ENCODE measurements around the gene KCTD7. TPM values are rescaled to one million over a fixed set of nuclear protein-coding genes. Genes with fewer than 3 reads are reported as not detected.
"Not testable (repeated sequence)": the region's sequence is repeated elsewhere in the genome, so short reads cannot be mapped to it uniquely, and the experiment has no call there.

The KCTD7 gene
- total RNA-seq, 1 donor from 2014 or later, result 15.9 TPM

GRCh38 chr7:66634816-66635215, 6.1 kb downstream of the KCTD7 start:
- no peak overlapping the region for H3K27ac Mint-ChIP-seq
- no peak overlapping the region for H3K4me3 Mint-ChIP-seq
- no peaks in the 10 kb centered on the region for H3K9me3 Mint-ChIP-seq

GRCh38 chr7:66635322-66635981, 6.8 kb downstream of the KCTD7 start:
- not testable (repeated sequence) for H3K27me3 Mint-ChIP-seq (ENCODE audit: low read depth); H3K27ac Mint-ChIP-seq; H3K4me1 Mint-ChIP-seq; H3K4me3 Mint-ChIP-seq; DNase-seq (ENCODE audit: low spot score in 2 of 2, unreplicated experiment in 2 of 2); H3K9me3 Mint-ChIP-seq
- H3K36me3 Mint-ChIP-seq, result peaks cover 19% of the 10 kb centered on the region

More at GRCh38 chr7:66634816-66635215, 6.1 kb downstream of the KCTD7 start:
- TF ChIP-seq, protein P1, sequence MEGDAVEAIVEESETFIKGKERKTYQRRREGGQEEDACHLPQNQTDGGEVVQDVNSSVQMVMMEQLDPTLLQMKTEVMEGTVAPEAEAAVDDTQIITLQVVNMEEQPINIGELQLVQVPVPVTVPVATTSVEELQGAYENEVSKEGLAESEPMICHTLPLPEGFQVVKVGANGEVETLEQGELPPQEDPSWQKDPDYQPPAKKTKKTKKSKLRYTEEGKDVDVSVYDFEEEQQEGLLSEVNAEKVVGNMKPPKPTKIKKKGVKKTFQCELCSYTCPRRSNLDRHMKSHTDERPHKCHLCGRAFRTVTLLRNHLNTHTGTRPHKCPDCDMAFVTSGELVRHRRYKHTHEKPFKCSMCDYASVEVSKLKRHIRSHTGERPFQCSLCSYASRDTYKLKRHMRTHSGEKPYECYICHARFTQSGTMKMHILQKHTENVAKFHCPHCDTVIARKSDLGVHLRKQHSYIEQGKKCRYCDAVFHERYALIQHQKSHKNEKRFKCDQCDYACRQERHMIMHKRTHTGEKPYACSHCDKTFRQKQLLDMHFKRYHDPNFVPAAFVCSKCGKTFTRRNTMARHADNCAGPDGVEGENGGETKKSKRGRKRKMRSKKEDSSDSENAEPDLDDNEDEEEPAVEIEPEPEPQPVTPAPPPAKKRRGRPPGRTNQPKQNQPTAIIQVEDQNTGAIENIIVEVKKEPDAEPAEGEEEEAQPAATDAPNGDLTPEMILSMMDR (IDR thresholded peaks at IDR 0.05; ENCODE audit: unreplicated experiment), result no peak
- peaks cover 12% of the 10 kb centered on the region for H3K36me3 Mint-ChIP-seq
- DNase-seq (ENCODE audit: low spot score in 2 of 2, unreplicated experiment in 2 of 2), result no peak
- H3K27me3 Mint-ChIP-seq (ENCODE audit: low read depth), result no peaks in the 10 kb centered on the region
- peaks cover 2% of the 10 kb centered on the region for H3K4me1 Mint-ChIP-seq

DNA sequence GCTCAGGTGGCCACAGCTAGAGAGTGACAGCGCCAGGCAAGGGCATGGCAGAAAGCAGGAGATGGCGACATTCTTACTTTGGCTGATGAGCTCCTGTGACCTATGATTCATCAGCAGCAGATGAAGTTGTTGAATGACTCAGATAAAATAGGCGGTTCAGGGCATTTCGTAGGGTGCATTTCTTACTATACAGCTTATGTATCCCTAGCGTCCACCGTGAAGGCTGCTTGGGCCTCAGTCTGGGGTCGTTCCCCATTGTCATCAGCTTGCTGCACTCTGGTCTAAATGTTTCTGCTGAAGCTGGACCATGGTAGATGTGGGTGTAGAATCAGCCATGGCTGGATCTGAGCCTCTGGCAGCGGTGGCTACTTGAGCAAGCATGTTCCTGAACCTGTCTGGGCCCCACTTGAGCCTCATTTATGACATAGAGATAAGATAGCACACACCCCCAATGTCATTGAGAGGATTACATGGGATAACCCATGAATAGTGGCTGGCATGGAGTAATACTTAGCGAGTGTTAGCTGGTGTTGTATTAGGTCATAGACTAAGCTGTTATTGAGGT, 7.4 kb downstream of the KCTD7 start:
- not testable (repeated sequence) for H3K27ac Mint-ChIP-seq, H3K4me3 Mint-ChIP-seq

GRCh38 chr7:66638309-66639099, 9.8 kb downstream of the KCTD7 start:
- Mint-ChIP-seq H3K36me3 (peaks cover 21% of the 10 kb centered on the region), H3K4me3 (no peak overlapping the region), H3K9me3 (no peaks in the 10 kb centered on the region), H3K27me3 (ENCODE audit: low read depth) (no peaks in the 10 kb centered on the region), H3K27ac (no peak overlapping the region), H3K4me1 (no peaks in the 10 kb centered on the region)
- TF ChIP-seq, protein P1 (IDR thresholded peaks at IDR 0.05; ENCODE audit: unreplicated experiment), result no peak
- DNase-seq (ENCODE audit: low spot score in 2 of 2, unreplicated experiment in 2 of 2), result no peak

More for the DNA sequence above, 7.4 kb downstream of the KCTD7 start:
- H3K9me3 Mint-ChIP-seq; DNase-seq (ENCODE audit: low spot score in 2 of 2, unreplicated experiment in 2 of 2); H3K4me1 Mint-ChIP-seq; H3K27me3 Mint-ChIP-seq (ENCODE audit: low read depth): not testable (repeated sequence)
- peaks cover 19% of the 10 kb centered on the region for H3K36me3 Mint-ChIP-seq

DNA sequence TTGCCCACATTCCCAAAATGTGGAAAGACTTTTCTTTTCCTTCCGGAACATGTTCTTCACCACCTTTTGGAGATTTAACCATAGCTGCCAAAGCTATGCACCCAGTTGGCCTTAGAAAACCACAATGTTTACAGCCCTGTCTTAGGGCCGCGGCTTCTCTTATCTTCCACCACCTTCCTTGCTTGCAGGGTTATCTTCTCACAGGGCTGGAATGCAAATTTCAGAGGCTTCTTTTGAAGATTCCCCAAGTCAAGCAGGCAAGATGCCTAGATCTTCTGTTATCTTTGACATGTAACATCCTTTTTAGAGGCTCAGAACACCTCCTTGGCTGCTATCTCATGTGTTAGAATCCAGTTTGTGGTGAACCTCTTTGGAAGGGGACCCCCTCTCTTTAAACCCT, 11.1 kb downstream of the KCTD7 start:
- Mint-ChIP-seq H3K4me1 (no peaks in the 10 kb centered on the region), H3K27ac (no peak overlapping the region), H3K36me3 (peaks cover 26% of the 10 kb centered on the region), H3K4me3 (no peak overlapping the region), H3K9me3 (no peaks in the 10 kb centered on the region), H3K27me3 (ENCODE audit: low read depth) (no peaks in the 10 kb centered on the region)
- TF ChIP-seq, protein P1 (IDR thresholded peaks at IDR 0.05; ENCODE audit: unreplicated experiment), result no peak
- no peak for DNase-seq (ENCODE audit: low spot score in 2 of 2, unreplicated experiment in 2 of 2)

- Mint-ChIP-seq H3K4me3 (no peak overlapping the region), H3K27ac (no peak overlapping the region), H3K4me1 (no peaks in the 10 kb centered on the region), H3K27me3 (ENCODE audit: low read depth) (no peaks in the 10 kb centered on the region), H3K36me3 (peaks cover 26% of the 10 kb centered on the region), H3K9me3 (no peaks in the 10 kb centered on the region)
- no peak for DNase-seq (ENCODE audit: low spot score in 2 of 2, unreplicated experiment in 2 of 2)
- TF ChIP-seq, protein P1 (IDR thresholded peaks at IDR 0.05; ENCODE audit: unreplicated experiment), result no peak
Observed at GRCh38 chr7:66640802-66641525, 12.3 kb downstream of the KCTD7 start.
